K562 (cell line): ENCODE data around the gene PRR23E. TPM values are rescaled to one million over a fixed set of nuclear protein-coding genes. Genes with fewer than 3 reads are reported as not detected.

ENCODE experiments used
- ATAC-seq: fragments of 200-7000 bp; cut with Tn5 transposase; 3 replicates; pipeline ENCODE4 v1.9.1; 2020; ENCODE audit warnings: moderate library complexity
- BruUV-seq: library from RNA; stranded (reverse); fragments of 400-500 nt; replicated peaks from 2 replicates; lab custom pipeline; 2021; lab: Mats Ljungman, UMichigan
- CTCF ChIA-PET: fragments of 300-600 bp; formaldehyde crosslinking; extraction: SDS; loops from one replicate; lab custom pipeline; 2021; ENCODE audit warnings: low intra/inter-chr PET ratio; lab: Yijun Ruan, JAX
- POLR2A ChIA-PET: fragments of 300-600, 350-650 bp; sonication (Branson Sonifier 250); formaldehyde crosslinking; extraction: SDS; loops from one replicate; lab custom pipeline; 2021; ENCODE audit warnings: antibody characterized with exemption, inconsistent platforms; lab: Yijun Ruan, JAX
- DNase-seq, 4 experiments: peaks; one replicate each; pipeline versions ENCODE4 v3.0.0 to v3.0.0-alpha.2; 2011 to 2018; ENCODE audit warnings: low spot score in 3 of 4, mixed read lengths in 3 of 4; ENCODE audit errors: extremely low read depth in 1 of 4
- FAIRE-seq: peaks from 2 replicates; lab custom pipeline; 2011; peaks lifted over from hg19 to GRCh38; lab: Jason Lieb, UNC
- H2AFZ ChIP-seq: 2 replicates; pipeline ENCODE4 v1.6.0; 2011; ENCODE audit warnings: low read depth, low read length, control low read depth, inconsistent platforms
- H3K27ac ChIP-seq: fragments of 200-600 bp; 3 replicates; pipeline ENCODE4 v1.8.0; 2011; ENCODE audit warnings: low read depth, mild to moderate bottlenecking, control low read depth, inconsistent platforms, low read length, moderate library complexity, mixed read lengths; ENCODE audit errors: extremely low read depth
- H3K27me3 ChIP-seq, 2 experiments: fragments of 300-600 bp in 1 of 2; 2 replicates in 1 of 2; 3 replicates in 1 of 2; pipeline versions ENCODE4 v1.6.0 to v1.8.0; 2011; ENCODE audit warnings: inconsistent platforms in 2 of 2, low read length in 2 of 2, mild to moderate bottlenecking in 1 of 2, mixed read lengths in 1 of 2, moderate library complexity in 1 of 2; ENCODE audit not compliant: control insufficient read depth in 2 of 2, insufficient read depth in 2 of 2
- H3K36me3 ChIP-seq: fragments of 300-600 bp; 3 replicates; pipeline ENCODE4 v1.8.0; 2011; ENCODE audit warnings: mild to moderate bottlenecking, low read length, inconsistent platforms; ENCODE audit not compliant: control insufficient read depth, insufficient read depth
- H3K4me1 ChIP-seq, 2 experiments: fragments of 200-600 bp in 1 of 2; replicated peaks in 1 of 2; 2 replicates in 1 of 2; 3 replicates in 1 of 2; pipeline versions ENCODE4 v1.5.1 to v1.8.0; 2011; ENCODE audit warnings: inconsistent platforms in 2 of 2, low read length in 2 of 2, mild to moderate bottlenecking in 1 of 2, mixed read lengths in 1 of 2, moderate library complexity in 1 of 2; ENCODE audit not compliant: control insufficient read depth in 2 of 2, insufficient read depth in 2 of 2
- H3K4me2 ChIP-seq: 2 replicates; pipeline ENCODE4 v1.6.1; 2011; ENCODE audit warnings: low read length, control low read depth, inconsistent platforms, mixed read lengths; ENCODE audit not compliant: insufficient read depth
- H3K4me3 ChIP-seq: fragments of 200-600 bp; sonication (generic), shearing (Covaris generic); 2 replicates; pipeline ENCODE4 v1.5.1; 2016; ENCODE audit warnings: control low read depth, inconsistent platforms
- H3K79me2 ChIP-seq: fragments of 200-600 bp; 3 replicates; pipeline ENCODE4 v1.8.0; 2011; ENCODE audit warnings: low read length, inconsistent platforms; ENCODE audit not compliant: control insufficient read depth, insufficient read depth
- H3K9ac ChIP-seq, 2 experiments: 2 replicates each; pipeline versions ENCODE4 v1.6.0 to v1.6.1; 2011; ENCODE audit warnings: low read depth in 2 of 2, low read length in 2 of 2, control low read depth in 1 of 2, inconsistent platforms in 1 of 2, mild to moderate bottlenecking in 1 of 2, mixed read lengths in 1 of 2; ENCODE audit not compliant: insufficient read depth in 1 of 2
- H3K9me1 ChIP-seq: one replicate; pipeline ENCODE4 v1.6.0; 2011; ENCODE audit warnings: inconsistent platforms, mild to moderate bottlenecking, low read length, moderate library complexity; ENCODE audit not compliant: control insufficient read depth, insufficient read depth
- H3K9me3 ChIP-seq: replicated peaks from 2 replicates; pipeline ENCODE4 v1.5.1; 2011; ENCODE audit warnings: low read depth, low read length, inconsistent platforms; ENCODE audit not compliant: control insufficient read depth, insufficient read depth
- H4K20me1 ChIP-seq: replicated peaks from 2 replicates; pipeline ENCODE4 v1.6.1; 2011; ENCODE audit warnings: low read length, inconsistent platforms, mixed read lengths; ENCODE audit not compliant: control insufficient read depth, insufficient read depth
- ASH1L ChIP-seq: fragments of 450-650 bp; IDR thresholded peaks from 2 replicates; pipeline ENCODE4 v1.6.1; 2018; ENCODE audit warnings: borderline replicate concordance, mild to moderate bottlenecking, low read depth; ENCODE audit not compliant: partially characterized antibody
- HOXB6 ChIP-seq: fragments of 250-450 bp; sonication (Bioruptor Pico); IDR thresholded peaks from 2 replicates; pipeline ENCODE4 v1.5.1; 2022; ENCODE audit warnings: mild to moderate bottlenecking, borderline replicate concordance
- KAT2B ChIP-seq: IDR thresholded peaks from one replicate; pipeline ENCODE4 v1.6.1; 2012; ENCODE audit warnings: low read depth, mild to moderate bottlenecking, control low read depth, inconsistent platforms, low read length, moderate library complexity
- KAT7 ChIP-seq: sonication (generic); formaldehyde crosslinking; IDR thresholded peaks from 2 replicates; pipeline ENCODE4 v1.8.0; 2022; ENCODE audit warnings: missing genetic modification reagents, mild to moderate bottlenecking, borderline replicate concordance
- KLF16 ChIP-seq: IDR thresholded peaks from 2 replicates; pipeline ENCODE4 v1.6.1; 2016; ENCODE audit warnings: antibody characterized with exemption
- NFE2 ChIP-seq: IDR thresholded peaks from 2 replicates; pipeline ENCODE4 v1.6.1; 2014; ENCODE audit warnings: antibody characterized with exemption, low read depth
- POLR2AphosphoS2 ChIP-seq: IDR thresholded peaks from 2 replicates; pipeline ENCODE4 v1.6.1; 2012; ENCODE audit warnings: low read length, improper control_type of control experiment
- RAD21 ChIP-seq, 2 experiments: fragments of 250-450 bp in 1 of 2; fragments of 450-650 bp in 1 of 2; sonication (Bioruptor Pico) in 1 of 2; formaldehyde crosslinking in 1 of 2; IDR thresholded peaks in 1 of 2; conservative IDR thresholded peaks in 1 of 2; 2 replicates each; pipeline versions ENCODE4 v1.4.0 to v1.8.0; 2020 to 2022; ENCODE audit warnings: mild to moderate bottlenecking in 2 of 2, moderate library complexity in 1 of 2
- RB1 ChIP-seq: fragments of 450-650 bp; IDR thresholded peaks from 2 replicates; pipeline ENCODE4 v1.6.1; 2017; ENCODE audit warnings: low read depth, mild to moderate bottlenecking
- SMAD2 ChIP-seq: fragments of 150-350 bp; IDR thresholded peaks from 2 replicates; pipeline ENCODE4 v1.6.1; 2014; ENCODE audit warnings: low read depth, mild to moderate bottlenecking, low read length
- ZNF165 ChIP-seq: fragments of 250-450 bp; sonication (Bioruptor Pico); IDR thresholded peaks from 2 replicates; pipeline ENCODE4 v1.4.0; 2020; ENCODE audit warnings: borderline replicate concordance
- ZNF551 ChIP-seq: fragments of 250-450 bp; sonication (Bioruptor Pico); IDR thresholded peaks from 2 replicates; pipeline ENCODE4 v1.5.0; 2021; ENCODE audit warnings: mild to moderate bottlenecking, moderate library complexity
- ZNF75A ChIP-seq: fragments of 450-650 bp; formaldehyde crosslinking; IDR thresholded peaks from 2 replicates; pipeline ENCODE4 v1.4.0; 2020; ENCODE audit warnings: mild to moderate bottlenecking
- WGBS: fragments of 100-300 bp; shearing (Covaris generic); methylation state at CpG from one replicate; pipeline ENCODE4 v1.1.6; 2016; ENCODE audit warnings: low coverage, mixed read lengths; ENCODE audit not compliant: insufficient coverage; ENCODE audit errors: missing lambda C conversion rate; 5-methylcytosine and 5-hydroxymethylcytosine counted together
- in situ Hi-C: fragments of 300-500 bp; cut with MboI; formaldehyde crosslinking; loops from 4 replicates; pipeline ENCODE4 v1.15.0; 2018; ENCODE audit warnings: inconsistent platforms, mixed read lengths
- intact Hi-C: fragments of 100-400 bp; cut with micrococcal nuclease; formaldehyde crosslinking; loops from 2 replicates; pipeline ENCODE4 v1.14.2; 2022
- polyA plus RNA-seq, 8 experiments: library from polyadenylated mRNA; depleted of rRNA in 4 of 8; stranded (reverse) in 5 of 8; unstranded in 3 of 8; fragments of >200 nt; fragmentation: Nextera tagmentation in 2 of 8; fragmentation: Illumina TruSeq in 1 of 8; extraction: Ambion mirVana in 2 of 8; extraction: Trizol in 1 of 8; gene quantifications; 2 replicates each; pipeline versions ENCODE4 v1.2.1 to v1.2.3, GENCODE V29; 2011 to 2014; ENCODE audit warnings: inconsistent platforms in 1 of 8, missing spikeins in 1 of 8
- total RNA-seq, 7 experiments: library from RNA; depleted of rRNA in 6 of 7; stranded (reverse); fragments of >200 nt in 6 of 7; fragmentation: Illumina TruSeq in 2 of 7; extraction: Trizol in 2 of 7; gene quantifications; 2 replicates each; pipeline versions ENCODE4 v1.2.1 to v1.2.3, GENCODE V29; 2011 to 2021; ENCODE audit warnings: low replicate concordance in 1 of 7
- TF ChIP-seq, protein P1 (sequence below): fragments of 450-650 bp; IDR thresholded peaks from 2 replicates; pipeline ENCODE4 v1.6.1; 2016; ENCODE audit warnings: mild to moderate bottlenecking
- TF ChIP-seq, protein P2 (sequence below): fragments of 450-650 bp; IDR thresholded peaks from 2 replicates; pipeline ENCODE4 v1.7.0; 2016; ENCODE audit warnings: borderline replicate concordance

Gene PRR23E
- total and polyA plus RNA-seq, 9 of the 15 experiments (the other 6 are each of a cell fraction or from before 2014, with no cell fraction given), result not detected

DNA sequence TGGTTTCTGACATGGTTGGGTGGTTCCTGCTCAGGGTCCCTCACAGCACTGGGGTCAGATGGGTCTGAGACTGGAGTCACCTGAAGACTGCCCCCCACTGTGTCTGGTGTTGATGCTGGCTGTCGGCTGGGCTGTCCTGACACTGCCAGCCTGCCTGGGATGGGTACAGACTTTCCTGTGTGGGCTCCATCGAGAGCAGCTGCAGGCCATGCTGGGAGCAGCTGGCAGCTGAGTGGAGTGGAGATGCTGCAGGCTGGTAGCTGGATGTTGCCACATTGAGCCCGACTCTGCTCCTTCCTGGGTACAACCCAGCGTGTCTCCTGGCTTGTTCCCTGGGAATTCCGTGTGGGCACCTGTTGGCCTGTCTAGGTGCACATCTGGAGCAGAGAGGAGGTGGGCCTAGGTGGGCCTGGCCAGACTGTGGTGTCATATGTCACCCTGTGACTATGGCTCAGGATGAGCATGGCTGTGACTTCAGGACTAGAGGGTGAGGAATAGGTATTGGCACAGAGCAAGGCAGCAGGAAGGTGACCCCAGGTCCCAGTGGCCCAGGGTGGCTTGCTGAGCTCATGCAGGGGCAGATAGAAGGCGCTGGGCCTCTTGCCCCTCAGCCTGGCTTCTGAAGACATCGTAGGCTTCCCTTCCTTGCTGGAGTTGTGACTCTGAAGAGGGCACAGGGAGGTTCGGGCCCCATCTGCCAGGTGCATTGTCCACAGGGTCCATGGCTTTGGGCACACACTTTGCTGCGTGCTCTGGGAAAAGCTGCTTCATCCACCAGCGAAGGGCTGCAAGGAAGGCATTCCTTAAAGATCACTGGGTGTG, 40.0 kb upstream of the PRR23E start:
- H3K4me2 ChIP-seq, result no peak overlapping the region
- H3K4me1 ChIP-seq, result no peaks in the 10 kb centered on the region
- no peaks in the 10 kb centered on the region for H3K36me3 ChIP-seq
- DNase-seq, result no peak
- POLR2A ChIA-PET, result no interaction called here
- WGBS, result 0% methylated on average over 5 of the region's 10 CpGs
- no TSS peak for BruUV-seq
- H3K9me1 ChIP-seq, result no peaks in the 10 kb centered on the region
- CTCF ChIA-PET, result no interaction called here
- no peak overlapping the region for H3K4me3 ChIP-seq
- 0 out of 2 replicates have a peak, but pooled peaks cover 2% of the 10 kb centered on the region for H3K9me3 ChIP-seq
- H3K9ac ChIP-seq, result no peak overlapping the region
- H3K79me2 ChIP-seq, result no peaks in the 10 kb centered on the region
- no peaks in the 10 kb centered on the region for H4K20me1 ChIP-seq
- no peak overlapping the region for H2AFZ ChIP-seq
- in situ Hi-C loops (no loop called here), intact Hi-C loops (no loop called here)
- ATAC-seq, result no peak
- TF ChIP-seq ZNF551 (no peak), NFE2 (no peak), ASH1L (no peak), POLR2AphosphoS2 (no peak), RAD21 (CRISPR knock-in tag; conservative IDR thresholded peaks at IDR 0.05 in 1 of 2, IDR thresholded peaks at IDR 0.05 in 1 of 2) (no peak), KAT2B (no peak), HOXB6 (CRISPR knock-in tag) (no peak), KLF16 (no peak), ZNF165 (CRISPR knock-in tag) (no peak), RB1 (no peak), ZNF75A (no peak), SMAD2 (no peak), KAT7 (no peak)
- TF ChIP-seq, protein P1, sequence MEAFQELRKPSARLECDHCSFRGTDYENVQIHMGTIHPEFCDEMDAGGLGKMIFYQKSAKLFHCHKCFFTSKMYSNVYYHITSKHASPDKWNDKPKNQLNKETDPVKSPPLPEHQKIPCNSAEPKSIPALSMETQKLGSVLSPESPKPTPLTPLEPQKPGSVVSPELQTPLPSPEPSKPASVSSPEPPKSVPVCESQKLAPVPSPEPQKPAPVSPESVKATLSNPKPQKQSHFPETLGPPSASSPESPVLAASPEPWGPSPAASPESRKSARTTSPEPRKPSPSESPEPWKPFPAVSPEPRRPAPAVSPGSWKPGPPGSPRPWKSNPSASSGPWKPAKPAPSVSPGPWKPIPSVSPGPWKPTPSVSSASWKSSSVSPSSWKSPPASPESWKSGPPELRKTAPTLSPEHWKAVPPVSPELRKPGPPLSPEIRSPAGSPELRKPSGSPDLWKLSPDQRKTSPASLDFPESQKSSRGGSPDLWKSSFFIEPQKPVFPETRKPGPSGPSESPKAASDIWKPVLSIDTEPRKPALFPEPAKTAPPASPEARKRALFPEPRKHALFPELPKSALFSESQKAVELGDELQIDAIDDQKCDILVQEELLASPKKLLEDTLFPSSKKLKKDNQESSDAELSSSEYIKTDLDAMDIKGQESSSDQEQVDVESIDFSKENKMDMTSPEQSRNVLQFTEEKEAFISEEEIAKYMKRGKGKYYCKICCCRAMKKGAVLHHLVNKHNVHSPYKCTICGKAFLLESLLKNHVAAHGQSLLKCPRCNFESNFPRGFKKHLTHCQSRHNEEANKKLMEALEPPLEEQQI, result no peak
- TF ChIP-seq, protein P2, sequence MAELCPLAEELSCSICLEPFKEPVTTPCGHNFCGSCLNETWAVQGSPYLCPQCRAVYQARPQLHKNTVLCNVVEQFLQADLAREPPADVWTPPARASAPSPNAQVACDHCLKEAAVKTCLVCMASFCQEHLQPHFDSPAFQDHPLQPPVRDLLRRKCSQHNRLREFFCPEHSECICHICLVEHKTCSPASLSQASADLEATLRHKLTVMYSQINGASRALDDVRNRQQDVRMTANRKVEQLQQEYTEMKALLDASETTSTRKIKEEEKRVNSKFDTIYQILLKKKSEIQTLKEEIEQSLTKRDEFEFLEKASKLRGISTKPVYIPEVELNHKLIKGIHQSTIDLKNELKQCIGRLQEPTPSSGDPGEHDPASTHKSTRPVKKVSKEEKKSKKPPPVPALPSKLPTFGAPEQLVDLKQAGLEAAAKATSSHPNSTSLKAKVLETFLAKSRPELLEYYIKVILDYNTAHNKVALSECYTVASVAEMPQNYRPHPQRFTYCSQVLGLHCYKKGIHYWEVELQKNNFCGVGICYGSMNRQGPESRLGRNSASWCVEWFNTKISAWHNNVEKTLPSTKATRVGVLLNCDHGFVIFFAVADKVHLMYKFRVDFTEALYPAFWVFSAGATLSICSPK, result no peak
- H3K27ac ChIP-seq, result no peak overlapping the region
- FAIRE-seq, result no peak
- peaks cover 0 to 8% of the 10 kb centered on the region in 2 experiments; a peak in 1 of 5 replicates for H3K27me3 ChIP-seq
